ENCODE measurements around the gene ARHGAP26. TPM values are rescaled to one million over a fixed set of nuclear protein-coding genes. Genes with fewer than 3 reads are reported as not detected.

ARHGAP26 gene
- total RNA-seq, 1 experiment from 2014 or later, result 65.5 TPM

DNA sequence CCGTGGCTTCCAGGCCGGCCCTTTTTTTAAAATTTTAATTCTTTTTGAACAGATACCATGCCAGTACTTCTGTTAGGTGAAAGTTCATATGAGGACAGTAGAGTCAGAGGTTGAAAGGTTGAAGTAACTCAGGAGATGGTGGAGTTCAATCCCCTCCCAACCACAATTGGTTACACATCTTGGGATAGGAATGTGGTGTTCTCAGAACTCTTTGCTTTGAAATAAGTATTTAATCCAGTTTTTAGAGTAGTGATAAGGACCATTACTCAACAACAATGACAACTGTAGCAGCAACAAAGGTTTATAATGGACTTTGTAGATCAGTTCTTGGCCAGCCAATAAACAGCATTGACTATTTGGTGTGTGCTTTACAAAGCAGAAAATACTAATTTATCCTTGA is 116.0 kb downstream of the ARHGAP26 start:
- TF ChIP-seq, protein P1, sequence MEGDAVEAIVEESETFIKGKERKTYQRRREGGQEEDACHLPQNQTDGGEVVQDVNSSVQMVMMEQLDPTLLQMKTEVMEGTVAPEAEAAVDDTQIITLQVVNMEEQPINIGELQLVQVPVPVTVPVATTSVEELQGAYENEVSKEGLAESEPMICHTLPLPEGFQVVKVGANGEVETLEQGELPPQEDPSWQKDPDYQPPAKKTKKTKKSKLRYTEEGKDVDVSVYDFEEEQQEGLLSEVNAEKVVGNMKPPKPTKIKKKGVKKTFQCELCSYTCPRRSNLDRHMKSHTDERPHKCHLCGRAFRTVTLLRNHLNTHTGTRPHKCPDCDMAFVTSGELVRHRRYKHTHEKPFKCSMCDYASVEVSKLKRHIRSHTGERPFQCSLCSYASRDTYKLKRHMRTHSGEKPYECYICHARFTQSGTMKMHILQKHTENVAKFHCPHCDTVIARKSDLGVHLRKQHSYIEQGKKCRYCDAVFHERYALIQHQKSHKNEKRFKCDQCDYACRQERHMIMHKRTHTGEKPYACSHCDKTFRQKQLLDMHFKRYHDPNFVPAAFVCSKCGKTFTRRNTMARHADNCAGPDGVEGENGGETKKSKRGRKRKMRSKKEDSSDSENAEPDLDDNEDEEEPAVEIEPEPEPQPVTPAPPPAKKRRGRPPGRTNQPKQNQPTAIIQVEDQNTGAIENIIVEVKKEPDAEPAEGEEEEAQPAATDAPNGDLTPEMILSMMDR (IDR thresholded peaks at IDR 0.05), result no peak
- TF ChIP-seq SIN3A (IDR thresholded peaks at IDR 0.05; ENCODE audit: borderline replicate concordance, insufficient read depth, low read depth, low read length) (no peak), TCF7L2 (IDR thresholded peaks at IDR 0.05; ENCODE audit: low read depth, low read length) (no peak), POLR2AphosphoS5 (IDR thresholded peaks at IDR 0.05; ENCODE audit: low read depth, low read length) (no peak)
- TF ChIP-seq, protein P2, sequence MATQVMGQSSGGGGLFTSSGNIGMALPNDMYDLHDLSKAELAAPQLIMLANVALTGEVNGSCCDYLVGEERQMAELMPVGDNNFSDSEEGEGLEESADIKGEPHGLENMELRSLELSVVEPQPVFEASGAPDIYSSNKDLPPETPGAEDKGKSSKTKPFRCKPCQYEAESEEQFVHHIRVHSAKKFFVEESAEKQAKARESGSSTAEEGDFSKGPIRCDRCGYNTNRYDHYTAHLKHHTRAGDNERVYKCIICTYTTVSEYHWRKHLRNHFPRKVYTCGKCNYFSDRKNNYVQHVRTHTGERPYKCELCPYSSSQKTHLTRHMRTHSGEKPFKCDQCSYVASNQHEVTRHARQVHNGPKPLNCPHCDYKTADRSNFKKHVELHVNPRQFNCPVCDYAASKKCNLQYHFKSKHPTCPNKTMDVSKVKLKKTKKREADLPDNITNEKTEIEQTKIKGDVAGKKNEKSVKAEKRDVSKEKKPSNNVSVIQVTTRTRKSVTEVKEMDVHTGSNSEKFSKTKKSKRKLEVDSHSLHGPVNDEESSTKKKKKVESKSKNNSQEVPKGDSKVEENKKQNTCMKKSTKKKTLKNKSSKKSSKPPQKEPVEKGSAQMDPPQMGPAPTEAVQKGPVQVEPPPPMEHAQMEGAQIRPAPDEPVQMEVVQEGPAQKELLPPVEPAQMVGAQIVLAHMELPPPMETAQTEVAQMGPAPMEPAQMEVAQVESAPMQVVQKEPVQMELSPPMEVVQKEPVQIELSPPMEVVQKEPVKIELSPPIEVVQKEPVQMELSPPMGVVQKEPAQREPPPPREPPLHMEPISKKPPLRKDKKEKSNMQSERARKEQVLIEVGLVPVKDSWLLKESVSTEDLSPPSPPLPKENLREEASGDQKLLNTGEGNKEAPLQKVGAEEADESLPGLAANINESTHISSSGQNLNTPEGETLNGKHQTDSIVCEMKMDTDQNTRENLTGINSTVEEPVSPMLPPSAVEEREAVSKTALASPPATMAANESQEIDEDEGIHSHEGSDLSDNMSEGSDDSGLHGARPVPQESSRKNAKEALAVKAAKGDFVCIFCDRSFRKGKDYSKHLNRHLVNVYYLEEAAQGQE (IDR thresholded peaks at IDR 0.05; ENCODE audit: insufficient read depth in 1 of 2, low read depth in 2 of 2, low read length in 1 of 2), result no peak
- peaks cover 14% of the 10 kb centered on the region for H3K4me1 ChIP-seq (ENCODE audit: control insufficient read depth, insufficient read depth, low read length)
- H3K27me3 ChIP-seq (ENCODE audit: control insufficient read depth, insufficient read depth, low read length), result no peaks in the 10 kb centered on the region
- no peak overlapping the region for H3K27ac ChIP-seq (ENCODE audit: low read length)
- ATAC-seq (no peak), DNase-seq (ENCODE audit: low read depth, low spot score) (no peak)
- ChIA-PET POLR2A (no interaction called here), CTCF (no interaction called here)
- no TSS peak for BruUV-seq (replicated peaks)
- no peak overlapping the region for H3K4me3 ChIP-seq (ENCODE audit: low read depth in 2 of 2, low read length in 2 of 2)
- H3K9me3 ChIP-seq (ENCODE audit: control insufficient read depth, insufficient read depth, low read depth, low read length), result no peaks in the 10 kb centered on the region
- intact Hi-C loops (cut with micrococcal nuclease; ENCODE audit: unreplicated experiment), result no loop called here
- in situ Hi-C loops (cut with HindIII; ENCODE audit: low pct_unique_long_range_greater_than_20kb, low sequenced_read_pairs), result no loop called here
- no peaks in the 10 kb centered on the region for H3K36me3 ChIP-seq (ENCODE audit: control insufficient read depth, insufficient read depth, low read length)

DNA sequence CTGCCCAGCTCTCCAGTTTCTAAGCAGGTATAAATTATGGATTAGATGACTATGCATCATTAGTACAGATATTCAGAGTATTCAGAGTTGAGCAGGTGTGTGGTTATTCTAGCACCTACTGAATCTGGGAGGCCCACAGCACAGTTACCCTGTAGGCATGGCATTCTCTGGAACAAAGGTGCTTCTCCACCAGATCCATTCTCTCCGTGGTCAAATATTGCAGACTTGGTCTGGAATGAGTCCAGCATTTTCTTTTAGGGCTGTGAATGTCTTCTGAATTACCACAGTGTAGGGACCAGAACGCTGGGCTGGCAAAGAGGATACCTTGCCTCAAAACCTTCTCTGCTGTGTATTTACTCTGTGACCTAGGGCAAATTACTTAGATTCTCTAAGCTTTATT is 116.8 kb downstream of the ARHGAP26 start:
- no peak for DNase-seq (ENCODE audit: low read depth, low spot score)
- in situ Hi-C loops (cut with HindIII; ENCODE audit: low pct_unique_long_range_greater_than_20kb, low sequenced_read_pairs), result no loop called here
- POLR2A ChIA-PET, result no interaction called here

More for the DNA sequence above, 116.8 kb downstream of the ARHGAP26 start:
- Histone ChIP-seq H3K4me1 (ENCODE audit: control insufficient read depth, insufficient read depth, low read length) (peaks cover 14% of the 10 kb centered on the region), H3K4me3 (ENCODE audit: low read depth in 2 of 2, low read length in 2 of 2) (no peak overlapping the region), H3K9me3 (ENCODE audit: control insufficient read depth, insufficient read depth, low read depth, low read length) (no peaks in the 10 kb centered on the region), H3K27me3 (ENCODE audit: control insufficient read depth, insufficient read depth, low read length) (no peaks in the 10 kb centered on the region), H3K36me3 (ENCODE audit: control insufficient read depth, insufficient read depth, low read length) (no peaks in the 10 kb centered on the region), H3K27ac (ENCODE audit: low read length) (no peak overlapping the region)
- no peak for TF ChIP-seq TCF7L2 (IDR thresholded peaks at IDR 0.05; ENCODE audit: low read depth, low read length)
- TF ChIP-seq, protein P2 (IDR thresholded peaks at IDR 0.05; ENCODE audit: insufficient read depth in 1 of 2, low read depth in 2 of 2, low read length in 1 of 2), result no peak
- TF ChIP-seq SIN3A (IDR thresholded peaks at IDR 0.05; ENCODE audit: borderline replicate concordance, insufficient read depth, low read depth, low read length), result no peak
- TF ChIP-seq POLR2AphosphoS5 (IDR thresholded peaks at IDR 0.05; ENCODE audit: low read depth, low read length), result no peak
- TF ChIP-seq, protein P1 (IDR thresholded peaks at IDR 0.05), result no peak
- CTCF ChIA-PET, result interaction anchor here (0.8 to 2.9 kb wide), 2 partner anchors 169 to 174 kb away, joined by 3 to 33 read pairs; no protein-coding TSS in a partner anchor
- no peak; the same call in 1 of the 2 replicates for ATAC-seq
- BruUV-seq (replicated peaks), result no TSS peak
- intact Hi-C loops (cut with micrococcal nuclease; ENCODE audit: unreplicated experiment), result no loop called here
